Left lung (tissue), 10 donors: ENCODE measurements around the gene AKTIP. TPM values are rescaled to one million over a fixed set of nuclear protein-coding genes. Genes with fewer than 3 reads are reported as not detected.

Experiments
- ATAC-seq: fragments of 200-7000 bp; cut with Tn5 transposase; one replicate; pipeline ENCODE4 v1.9.1; 2020; ENCODE audit warnings: moderate library complexity
- DNase-seq, 4 donors: peaks; one replicate each; pipeline ENCODE4 v3.0.0-alpha.2; 2013 to 2020
- H3K27ac ChIP-seq, 2 donors: fragments of 200-600 bp; sonication (generic) in 1 of 2; one replicate each; pipeline versions ENCODE4 v1.5.0 to v1.8.0; 2020 to 2021
- H3K27me3 ChIP-seq, 2 donors: fragments of 200-600 bp; sonication (generic) in 1 of 2; one replicate each; pipeline versions ENCODE4 v1.5.0 to v1.8.0; 2020 to 2021
- H3K36me3 ChIP-seq, 2 donors: fragments of 200-600 bp; sonication (generic) in 1 of 2; one replicate each; pipeline versions ENCODE4 v1.5.0 to v1.8.0; 2020 to 2021
- H3K4me1 ChIP-seq, 2 donors: fragments of 200-600 bp; one replicate each; pipeline ENCODE4 v1.8.0; 2021
- H3K4me3 ChIP-seq, 2 donors: fragments of 200-600 bp; sonication (generic) in 1 of 2; one replicate each; pipeline versions ENCODE4 v1.5.0 to v1.8.0; 2020 to 2021; ENCODE audit warnings: mild to moderate bottlenecking in 1 of 2
- H3K9me3 ChIP-seq, 2 donors: fragments of 200-600 bp; sonication (generic) in 1 of 2; one replicate each; pipeline versions ENCODE4 v1.5.0 to v1.8.0; 2020 to 2021
- intact Hi-C, 2 donors: fragments of 100-400 bp; cut with DNase I; formaldehyde crosslinking; loops; one replicate each; pipeline versions ENCODE4 v1.11.2 to v1.14.2; 2022
- polyA plus RNA-seq, 6 donors: library from polyadenylated mRNA; unstranded; fragments of 120-200 nt; gene quantifications; one replicate each; pipeline ENCODE4 v1.2.1, GENCODE V29; 2013; ENCODE audit not compliant: insufficient read length in 6 of 6
- total RNA-seq, 2 donors: library from RNA; stranded (reverse); fragmentation: NEBNext Ultra II Directional; extraction: Animal tissue kit (Norgen Biotek cat#: 25700); gene quantifications; one replicate each; pipeline ENCODE4 v1.2.1, GENCODE V29; 2021
- TF ChIP-seq, protein P1 (sequence below), 2 donors: fragments of 200-600 bp; sonication (generic) in 1 of 2; IDR thresholded peaks; one replicate each; pipeline versions ENCODE4 v1.5.0 to v1.8.0; 2021; ENCODE audit warnings: antibody characterized with exemption in 2 of 2
- donor health status: DM: no; HTN: yes; CAD: no.
- donor health status: DM: no; HTN: no; CAD: no.

The AKTIP gene
- total and polyA plus RNA-seq, 8 donors = 36.9 to 53.7 (median 48.7) TPM

DNA sequence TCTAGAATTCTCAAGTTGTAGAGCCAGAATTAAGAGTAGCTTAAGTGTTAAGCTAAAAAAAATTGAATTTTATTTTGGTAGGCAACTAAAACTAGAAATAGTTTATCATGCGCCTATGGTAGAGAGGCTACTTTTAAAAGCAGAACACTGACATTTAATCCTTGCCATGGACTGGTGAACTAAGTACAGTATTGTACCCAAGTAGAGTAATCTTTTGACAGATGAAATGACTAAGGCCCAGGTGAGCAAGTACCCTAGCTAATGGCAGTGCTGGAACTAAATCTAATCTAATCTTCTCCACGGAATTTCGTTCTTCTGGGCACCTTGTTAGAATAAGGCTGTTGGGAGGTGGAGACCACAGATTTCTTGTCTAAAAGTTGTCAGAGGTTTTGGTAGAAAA lies 56.9 kb downstream of the AKTIP start:
- ATAC-seq (no peak), DNase-seq (no peak)
- no peak overlapping the region for H3K4me3 ChIP-seq
- H3K9me3 ChIP-seq = no peaks in the 10 kb centered on the region
- H3K36me3 ChIP-seq = peaks cover 0 to 82% of the 10 kb centered on the region in 2 donors
- intact Hi-C loops = no loop called here
- no peaks in the 10 kb centered on the region for H3K4me1 ChIP-seq
- no peak overlapping the region for H3K27ac ChIP-seq
- H3K27me3 ChIP-seq = no peaks in the 10 kb centered on the region
- TF ChIP-seq, protein P1, sequence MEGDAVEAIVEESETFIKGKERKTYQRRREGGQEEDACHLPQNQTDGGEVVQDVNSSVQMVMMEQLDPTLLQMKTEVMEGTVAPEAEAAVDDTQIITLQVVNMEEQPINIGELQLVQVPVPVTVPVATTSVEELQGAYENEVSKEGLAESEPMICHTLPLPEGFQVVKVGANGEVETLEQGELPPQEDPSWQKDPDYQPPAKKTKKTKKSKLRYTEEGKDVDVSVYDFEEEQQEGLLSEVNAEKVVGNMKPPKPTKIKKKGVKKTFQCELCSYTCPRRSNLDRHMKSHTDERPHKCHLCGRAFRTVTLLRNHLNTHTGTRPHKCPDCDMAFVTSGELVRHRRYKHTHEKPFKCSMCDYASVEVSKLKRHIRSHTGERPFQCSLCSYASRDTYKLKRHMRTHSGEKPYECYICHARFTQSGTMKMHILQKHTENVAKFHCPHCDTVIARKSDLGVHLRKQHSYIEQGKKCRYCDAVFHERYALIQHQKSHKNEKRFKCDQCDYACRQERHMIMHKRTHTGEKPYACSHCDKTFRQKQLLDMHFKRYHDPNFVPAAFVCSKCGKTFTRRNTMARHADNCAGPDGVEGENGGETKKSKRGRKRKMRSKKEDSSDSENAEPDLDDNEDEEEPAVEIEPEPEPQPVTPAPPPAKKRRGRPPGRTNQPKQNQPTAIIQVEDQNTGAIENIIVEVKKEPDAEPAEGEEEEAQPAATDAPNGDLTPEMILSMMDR (IDR thresholded peaks at IDR 0.05) = no peak

- H3K27ac ChIP-seq = no peak overlapping the region
- no peaks in the 10 kb centered on the region for H3K9me3 ChIP-seq
- ATAC-seq = peak; percentile 64
- H3K36me3 ChIP-seq = peaks cover 0 to 84% of the 10 kb centered on the region in 2 donors
- no peak for DNase-seq
- intact Hi-C loops = no loop called here
- H3K4me1 ChIP-seq = no peaks in the 10 kb centered on the region
- no peak overlapping the region for H3K4me3 ChIP-seq
- TF ChIP-seq, protein P1 (IDR thresholded peaks at IDR 0.05) = no peak
- no peaks in the 10 kb centered on the region for H3K27me3 ChIP-seq
Observed at GRCh38 chr16:53445534-53445933, 57.5 kb downstream of the AKTIP start.

Other genes with a start within 250 kb of the AKTIP start
- 10 to 100 TPM; 62.1 to 67.3 TPM for gene RBL2, start 68.7 kb downstream of the AKTIP start, total RNA-seq
- 100 to 1,000 TPM in 3 of 6 donors, 10 to 100 TPM in 3; 70.0 to 121 (median 101) TPM for gene RBL2, start 68.7 kb downstream of the AKTIP start, polyA plus RNA-seq
- gene RPGRIP1L, start 200.7 kb upstream of the AKTIP start, total RNA-seq = 1 to 10 TPM; 8.0 to 8.9 TPM
- 10 to 100 TPM; 14.1 to 18.2 (median 17.2) TPM for gene RPGRIP1L, start 200.7 kb upstream of the AKTIP start, polyA plus RNA-seq
- gene FTO, start 200.9 kb upstream of the AKTIP start, total RNA-seq = 10 to 100 TPM; 69.0 to 71.5 TPM
- 10 to 100 TPM; 80.9 to 99.6 (median 90.9) TPM for gene FTO, start 200.9 kb upstream of the AKTIP start, polyA plus RNA-seq